BJ (cell line): ENCODE results near the gene PRG2. TPM values are rescaled to one million over a fixed set of nuclear protein-coding genes. Genes with fewer than 3 reads are reported as not detected.
"Not testable (repeated sequence)": the region's sequence is repeated elsewhere in the genome, so short reads cannot be mapped to it uniquely, and the experiment has no call there.

Source experiments
- CTCF ChIA-PET: fragments of 350-600 bp; formaldehyde crosslinking; extraction: SDS; loops from one replicate; lab custom pipeline; 2021; ENCODE audit warnings: antibody characterized with exemption, inconsistent platforms; lab: Yijun Ruan, JAX
- POLR2A ChIA-PET: fragments of 300-600 bp; sonication (Branson Sonifier 250); formaldehyde crosslinking; extraction: SDS; loops from one replicate; lab custom pipeline; 2021; ENCODE audit warnings: antibody characterized with exemption; lab: Charles Lee
- DNase-seq: peaks from one replicate; pipeline ENCODE4 v3.0.0-alpha.2; 2011; ENCODE audit warnings: low read depth
- H3K27me3 ChIP-seq: 2 replicates; pipeline ENCODE4 v1.6.0; 2011; ENCODE audit warnings: low read length; ENCODE audit not compliant: control insufficient read depth, insufficient read depth
- H3K36me3 ChIP-seq: 2 replicates; pipeline ENCODE4 v1.5.1; 2011; ENCODE audit warnings: low read length; ENCODE audit not compliant: control insufficient read depth, insufficient read depth
- H3K4me3 ChIP-seq: 2 replicates; pipeline ENCODE4 v1.5.1; 2011; ENCODE audit warnings: low read depth, mild to moderate bottlenecking, control low read depth, low read length
- polyA plus RNA-seq: library from polyadenylated mRNA; depleted of rRNA; stranded (reverse); fragments of >200 nt; gene quantifications from 2 replicates; pipeline ENCODE4 v1.2.3, GENCODE V29; 2011
- TF ChIP-seq, protein P1 (sequence below): IDR thresholded peaks from 2 replicates; pipeline ENCODE4 v1.5.1; 2011; ENCODE audit warnings: low read depth, mild to moderate bottlenecking, control low read depth, inconsistent platforms, low read length, moderate library complexity; ENCODE audit not compliant: insufficient read depth

PRG2 gene
- polyA plus RNA-seq, 1 experiment: not detected

DNA sequence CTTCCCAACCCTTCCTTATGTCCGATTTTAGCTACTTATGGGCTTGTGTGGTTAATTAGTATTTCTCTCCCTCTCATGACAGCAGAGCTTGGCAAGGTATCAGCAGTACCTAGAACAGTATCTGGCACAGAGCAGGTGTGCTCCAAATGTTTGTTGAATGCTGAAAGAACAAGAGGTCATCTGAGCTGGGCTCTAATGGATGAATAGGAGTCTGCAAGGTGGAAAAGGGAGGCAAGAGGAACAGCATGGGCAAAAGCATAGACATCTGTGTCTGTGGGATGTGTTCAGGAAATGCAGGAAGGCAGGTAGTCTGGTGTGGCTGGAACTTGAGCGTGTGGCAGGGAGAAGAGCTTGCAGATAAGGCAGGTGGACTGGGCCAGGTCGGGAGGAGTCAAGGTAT lies 28.5 kb downstream of the PRG2 start:
- TF ChIP-seq, protein P1, sequence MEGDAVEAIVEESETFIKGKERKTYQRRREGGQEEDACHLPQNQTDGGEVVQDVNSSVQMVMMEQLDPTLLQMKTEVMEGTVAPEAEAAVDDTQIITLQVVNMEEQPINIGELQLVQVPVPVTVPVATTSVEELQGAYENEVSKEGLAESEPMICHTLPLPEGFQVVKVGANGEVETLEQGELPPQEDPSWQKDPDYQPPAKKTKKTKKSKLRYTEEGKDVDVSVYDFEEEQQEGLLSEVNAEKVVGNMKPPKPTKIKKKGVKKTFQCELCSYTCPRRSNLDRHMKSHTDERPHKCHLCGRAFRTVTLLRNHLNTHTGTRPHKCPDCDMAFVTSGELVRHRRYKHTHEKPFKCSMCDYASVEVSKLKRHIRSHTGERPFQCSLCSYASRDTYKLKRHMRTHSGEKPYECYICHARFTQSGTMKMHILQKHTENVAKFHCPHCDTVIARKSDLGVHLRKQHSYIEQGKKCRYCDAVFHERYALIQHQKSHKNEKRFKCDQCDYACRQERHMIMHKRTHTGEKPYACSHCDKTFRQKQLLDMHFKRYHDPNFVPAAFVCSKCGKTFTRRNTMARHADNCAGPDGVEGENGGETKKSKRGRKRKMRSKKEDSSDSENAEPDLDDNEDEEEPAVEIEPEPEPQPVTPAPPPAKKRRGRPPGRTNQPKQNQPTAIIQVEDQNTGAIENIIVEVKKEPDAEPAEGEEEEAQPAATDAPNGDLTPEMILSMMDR: no peak
- Histone ChIP-seq H3K27me3 (peaks cover 6% of the 10 kb centered on the region), H3K36me3 (no peaks in the 10 kb centered on the region), H3K4me3 (no peak overlapping the region)
- ChIA-PET CTCF (interaction anchor here (0.9 to 5.1 kb wide), 5 partner anchors 9 to 115 kb away, joined by 3 to 32 read pairs (median 4); no protein-coding TSS in a partner anchor), POLR2A (interaction anchor here (0.5 kb wide), 1 partner anchor 303 kb away, joined by 3 read pairs; no protein-coding TSS in a partner anchor)
- DNase-seq: no peak

DNA sequence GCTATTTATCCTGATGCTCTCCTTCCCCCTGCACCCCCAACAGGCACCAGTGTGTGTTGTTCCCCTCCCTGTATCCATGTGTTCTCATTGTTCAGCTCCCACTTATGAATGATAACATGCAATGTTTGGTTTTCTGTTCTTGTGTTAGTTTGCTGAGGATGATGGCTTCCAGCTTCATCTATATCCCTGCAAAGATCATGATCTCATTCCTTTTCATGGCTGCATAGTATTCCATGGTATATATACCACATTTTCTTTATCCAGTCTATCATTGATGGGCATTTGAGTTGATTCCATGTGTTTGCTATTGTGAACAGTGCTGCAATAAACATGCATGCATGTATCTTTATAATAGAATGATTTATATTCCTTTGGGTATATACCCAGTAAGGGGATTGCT lies 29.0 kb downstream of the PRG2 start:
- POLR2A ChIA-PET, H3K36me3 ChIP-seq, H3K4me3 ChIP-seq, H3K27me3 ChIP-seq, DNase-seq: not testable (repeated sequence)
- CTCF ChIA-PET: interaction anchor here (1.3 to 5.1 kb wide), 6 partner anchors 8 to 166 kb away, joined by 3 to 32 read pairs (median 6); no protein-coding TSS in a partner anchor

DNA sequence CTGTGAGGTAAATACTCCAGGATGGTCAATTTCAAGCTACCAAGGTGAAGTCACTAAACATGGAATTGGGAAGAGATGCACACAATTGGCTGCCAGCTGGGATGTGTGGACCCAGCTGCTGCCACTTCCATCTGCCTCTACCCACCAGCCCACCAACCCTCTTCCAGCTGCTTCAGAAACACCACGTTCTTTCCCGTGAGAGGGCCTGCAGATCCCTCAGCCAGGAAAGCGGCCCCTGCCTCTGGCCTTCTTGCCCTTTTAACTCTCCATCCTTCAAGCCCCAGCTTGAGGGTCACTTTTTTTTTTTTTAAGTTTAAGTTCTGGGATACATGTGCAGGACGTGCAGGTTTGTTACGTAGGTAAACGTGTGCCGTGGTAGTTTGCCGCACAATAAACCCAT lies 29.5 kb downstream of the PRG2 start:
- Histone ChIP-seq H3K36me3 (no peaks in the 10 kb centered on the region), H3K27me3 (peaks cover 6% of the 10 kb centered on the region), H3K4me3 (no peak overlapping the region)
- POLR2A ChIA-PET: no interaction called here
- CTCF ChIA-PET: interaction anchor here (1.7 to 5.1 kb wide), 4 partner anchors 11 to 166 kb away, joined by 4 to 32 read pairs (median 18); no protein-coding TSS in a partner anchor
- TF ChIP-seq, protein P1: no peak
- DNase-seq: no peak

DNA sequence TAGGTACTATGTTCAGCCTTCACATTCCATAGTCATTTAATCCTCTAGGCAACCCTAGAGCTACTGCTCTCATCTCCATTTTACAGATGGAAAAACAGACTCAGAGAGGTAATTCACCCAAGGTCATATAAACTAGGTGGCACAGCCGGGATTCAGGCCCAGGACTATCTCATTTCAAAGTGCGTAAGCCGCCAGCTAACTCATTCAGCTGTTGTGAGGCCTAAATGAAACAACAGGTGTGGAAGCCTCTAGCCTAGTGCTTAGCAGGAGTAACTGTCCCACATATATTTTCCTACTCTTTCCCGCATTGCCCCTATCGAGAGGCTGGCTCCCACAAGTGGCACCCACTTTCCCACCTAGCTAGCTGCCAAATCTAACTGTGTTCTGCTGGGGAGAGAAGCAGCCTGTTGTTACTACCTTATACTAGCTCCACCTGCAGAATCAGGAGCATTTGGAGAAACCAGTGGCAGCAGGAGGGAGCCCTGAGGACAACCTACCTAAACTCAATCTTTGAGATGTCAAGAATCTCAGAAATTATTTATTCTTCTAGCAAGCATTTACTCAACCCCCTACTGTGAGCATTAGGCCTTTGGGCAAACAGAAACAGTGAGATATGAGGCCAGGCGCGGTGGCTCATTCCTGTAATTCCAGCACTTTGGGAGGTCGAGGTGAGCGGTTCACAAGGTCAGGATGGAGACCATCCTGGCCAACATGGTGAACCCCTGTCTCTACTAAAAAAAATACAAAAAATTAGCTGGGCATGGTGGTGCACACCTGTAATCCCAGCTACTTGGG lies 30.4 kb downstream of the PRG2 start:
- POLR2A ChIA-PET: no interaction called here
- no peak for DNase-seq
- TF ChIP-seq, protein P1: no peak
- CTCF ChIA-PET: interaction anchor here (1.7 to 5.1 kb wide), 4 partner anchors 10 to 167 kb away, joined by 4 to 32 read pairs (median 18); no protein-coding TSS in a partner anchor
- H3K36me3 ChIP-seq: no peaks in the 10 kb centered on the region
- H3K27me3 ChIP-seq: peaks cover 6% of the 10 kb centered on the region
- no peak overlapping the region for H3K4me3 ChIP-seq

DNA sequence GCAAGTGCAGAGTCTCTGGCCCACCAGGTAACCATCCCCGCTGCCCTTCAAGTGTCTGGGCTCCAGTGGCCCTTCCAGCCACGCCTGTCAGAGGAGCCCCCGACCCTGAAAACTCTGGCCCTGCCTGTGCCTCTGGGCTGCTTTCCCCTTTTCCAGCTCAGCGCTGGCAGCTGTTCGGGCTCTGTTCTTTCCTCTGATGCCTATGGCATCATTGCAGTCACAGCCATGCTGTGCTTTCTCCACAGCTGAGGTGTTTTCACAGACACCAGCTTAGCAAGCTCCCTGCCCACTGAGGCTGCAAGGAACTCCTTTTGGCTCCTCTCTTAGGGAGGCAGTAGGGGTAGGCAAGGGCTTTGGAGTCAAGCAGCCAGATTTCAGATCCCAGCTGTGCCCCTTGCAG lies 31.1 kb downstream of the PRG2 start:
- CTCF ChIA-PET: interaction anchor here (2.7 to 5.1 kb wide), 3 partner anchors 9 to 168 kb away, joined by 7 to 32 read pairs (median 30); no protein-coding TSS in a partner anchor

More for the DNA sequence above, 31.1 kb downstream of the PRG2 start:
- Histone ChIP-seq H3K36me3 (no peaks in the 10 kb centered on the region), H3K27me3 (peaks cover 6% of the 10 kb centered on the region), H3K4me3 (no peak overlapping the region)
- DNase-seq: no peak
- POLR2A ChIA-PET: no interaction called here
- TF ChIP-seq, protein P1: no peak
